K562 (cell line): ENCODE measurements around the gene LOXL3. TPM values are rescaled to one million over a fixed set of nuclear protein-coding genes. Genes with fewer than 3 reads are reported as not detected.

Experiments used
- ATAC-seq: fragments of 200-7000 bp; cut with Tn5 transposase; 3 replicates; pipeline ENCODE4 v1.9.1; 2020; ENCODE audit warnings: moderate library complexity
- BruUV-seq: library from RNA; stranded (reverse); fragments of 400-500 nt; replicated peaks from 2 replicates; lab custom pipeline; 2021; lab: Mats Ljungman, UMichigan
- CTCF ChIA-PET: fragments of 300-600 bp; formaldehyde crosslinking; extraction: SDS; loops from one replicate; lab custom pipeline; 2021; ENCODE audit warnings: low intra/inter-chr PET ratio; lab: Yijun Ruan, JAX
- POLR2A ChIA-PET: fragments of 300-600, 350-650 bp; sonication (Branson Sonifier 250); formaldehyde crosslinking; extraction: SDS; loops from one replicate; lab custom pipeline; 2021; ENCODE audit warnings: antibody characterized with exemption, inconsistent platforms; lab: Yijun Ruan, JAX
- DNase-seq, 4 experiments: peaks; one replicate each; pipeline versions ENCODE4 v3.0.0 to v3.0.0-alpha.2; 2011 to 2018; ENCODE audit warnings: low spot score in 3 of 4, mixed read lengths in 3 of 4; ENCODE audit errors: extremely low read depth in 1 of 4
- FAIRE-seq: peaks from 2 replicates; lab custom pipeline; 2011; peaks lifted over from hg19 to GRCh38; lab: Jason Lieb, UNC
- H2AFZ ChIP-seq: 2 replicates; pipeline ENCODE4 v1.6.0; 2011; ENCODE audit warnings: low read depth, low read length, control low read depth, inconsistent platforms
- H3K27ac ChIP-seq: fragments of 200-600 bp; 3 replicates; pipeline ENCODE4 v1.8.0; 2011; ENCODE audit warnings: low read depth, mild to moderate bottlenecking, control low read depth, inconsistent platforms, low read length, moderate library complexity, mixed read lengths; ENCODE audit errors: extremely low read depth
- H3K27me3 ChIP-seq, 2 experiments: fragments of 300-600 bp in 1 of 2; 2 replicates in 1 of 2; 3 replicates in 1 of 2; pipeline versions ENCODE4 v1.6.0 to v1.8.0; 2011; ENCODE audit warnings: inconsistent platforms in 2 of 2, low read length in 2 of 2, mild to moderate bottlenecking in 1 of 2, mixed read lengths in 1 of 2, moderate library complexity in 1 of 2; ENCODE audit not compliant: control insufficient read depth in 2 of 2, insufficient read depth in 2 of 2
- H3K36me3 ChIP-seq: fragments of 300-600 bp; 3 replicates; pipeline ENCODE4 v1.8.0; 2011; ENCODE audit warnings: mild to moderate bottlenecking, low read length, inconsistent platforms; ENCODE audit not compliant: control insufficient read depth, insufficient read depth
- H3K4me1 ChIP-seq, 2 experiments: fragments of 200-600 bp in 1 of 2; replicated peaks in 1 of 2; 2 replicates in 1 of 2; 3 replicates in 1 of 2; pipeline versions ENCODE4 v1.5.1 to v1.8.0; 2011; ENCODE audit warnings: inconsistent platforms in 2 of 2, low read length in 2 of 2, mild to moderate bottlenecking in 1 of 2, mixed read lengths in 1 of 2, moderate library complexity in 1 of 2; ENCODE audit not compliant: control insufficient read depth in 2 of 2, insufficient read depth in 2 of 2
- H3K4me2 ChIP-seq: 2 replicates; pipeline ENCODE4 v1.6.1; 2011; ENCODE audit warnings: low read length, control low read depth, inconsistent platforms, mixed read lengths; ENCODE audit not compliant: insufficient read depth
- H3K4me3 ChIP-seq: fragments of 200-600 bp; sonication (generic), shearing (Covaris generic); 2 replicates; pipeline ENCODE4 v1.5.1; 2016; ENCODE audit warnings: control low read depth, inconsistent platforms
- H3K79me2 ChIP-seq: fragments of 200-600 bp; 3 replicates; pipeline ENCODE4 v1.8.0; 2011; ENCODE audit warnings: low read length, inconsistent platforms; ENCODE audit not compliant: control insufficient read depth, insufficient read depth
- H3K9ac ChIP-seq, 2 experiments: 2 replicates each; pipeline versions ENCODE4 v1.6.0 to v1.6.1; 2011; ENCODE audit warnings: low read depth in 2 of 2, low read length in 2 of 2, control low read depth in 1 of 2, inconsistent platforms in 1 of 2, mild to moderate bottlenecking in 1 of 2, mixed read lengths in 1 of 2; ENCODE audit not compliant: insufficient read depth in 1 of 2
- H3K9me1 ChIP-seq: one replicate; pipeline ENCODE4 v1.6.0; 2011; ENCODE audit warnings: inconsistent platforms, mild to moderate bottlenecking, low read length, moderate library complexity; ENCODE audit not compliant: control insufficient read depth, insufficient read depth
- H3K9me3 ChIP-seq: replicated peaks from 2 replicates; pipeline ENCODE4 v1.5.1; 2011; ENCODE audit warnings: low read depth, low read length, inconsistent platforms; ENCODE audit not compliant: control insufficient read depth, insufficient read depth
- H4K20me1 ChIP-seq: replicated peaks from 2 replicates; pipeline ENCODE4 v1.6.1; 2011; ENCODE audit warnings: low read length, inconsistent platforms, mixed read lengths; ENCODE audit not compliant: control insufficient read depth, insufficient read depth
- ARID4B ChIP-seq: sonication (generic); formaldehyde crosslinking; IDR thresholded peaks from 2 replicates; pipeline ENCODE4 v1.8.0; 2022; ENCODE audit warnings: mild to moderate bottlenecking, missing genetic modification reagents
- CCNT2 ChIP-seq: IDR thresholded peaks from 2 replicates; pipeline ENCODE4 v1.6.1; 2011; ENCODE audit warnings: borderline replicate concordance, low read depth, mild to moderate bottlenecking, moderate library complexity, mixed read lengths, low read length; ENCODE audit not compliant: insufficient read length; ENCODE audit errors: extremely low read depth
- CREM ChIP-seq: IDR thresholded peaks from 2 replicates; pipeline ENCODE4 v1.6.1; 2014; ENCODE audit warnings: antibody characterized with exemption, low read depth
- DPF2 ChIP-seq: fragments of 450-650 bp; IDR thresholded peaks from 2 replicates; pipeline ENCODE4 v1.6.1; 2016
- E2F3 ChIP-seq: fragments of 250-450 bp; sonication (Bioruptor Pico); IDR thresholded peaks from 2 replicates; pipeline ENCODE4 v1.4.0; 2020; ENCODE audit warnings: mild to moderate bottlenecking
- HMBOX1 ChIP-seq: sonication (generic); IDR thresholded peaks from 2 replicates; pipeline ENCODE4 v1.6.1; 2016
- MCM3 ChIP-seq: fragments of 450-650 bp; IDR thresholded peaks from 2 replicates; pipeline ENCODE4 v1.6.1; 2016
- NFE2 ChIP-seq: IDR thresholded peaks from 2 replicates; pipeline ENCODE4 v1.6.1; 2014; ENCODE audit warnings: antibody characterized with exemption, low read depth
- POLR2G ChIP-seq: fragments of 200-400 bp; formaldehyde crosslinking; IDR thresholded peaks from 2 replicates; pipeline ENCODE4 v1.6.1; 2017; ENCODE audit warnings: low read depth, mild to moderate bottlenecking, antibody characterized with exemption, low read length, moderate library complexity
- SMAD1 ChIP-seq: fragments of 150-350 bp; IDR thresholded peaks from 2 replicates; pipeline ENCODE4 v1.6.1; 2014; ENCODE audit warnings: low read length, low read depth; ENCODE audit not compliant: partially characterized antibody
- SMARCA4 ChIP-seq: fragments of 450-650 bp; IDR thresholded peaks from 2 replicates; pipeline ENCODE4 v1.6.1; 2016
- SP1 ChIP-seq: sonication (generic); formaldehyde crosslinking; IDR thresholded peaks from 2 replicates; pipeline ENCODE4 v1.8.1; 2022; ENCODE audit warnings: mild to moderate bottlenecking, missing genetic modification reagents
- YY1 ChIP-seq, 3 experiments: IDR thresholded peaks; 2 replicates each; pipeline ENCODE4 v1.6.1; 2011; ENCODE audit warnings: low read length in 2 of 3, mild to moderate bottlenecking in 2 of 3, moderate library complexity in 2 of 3, borderline replicate concordance in 1 of 3, control low read depth in 1 of 3, low read depth in 1 of 3; ENCODE audit not compliant: insufficient read depth in 3 of 3, insufficient replicate concordance in 2 of 3, control insufficient read depth in 1 of 3, insufficient read length in 1 of 3; ENCODE audit errors: extremely low read depth in 1 of 3
- ZBTB9 ChIP-seq: fragments of 450-650 bp; formaldehyde crosslinking; IDR thresholded peaks from 2 replicates; pipeline ENCODE4 v1.4.0; 2020; ENCODE audit warnings: mild to moderate bottlenecking, moderate library complexity
- ZNF445 ChIP-seq: fragments of 250-450 bp; sonication (Bioruptor Pico); IDR thresholded peaks from 2 replicates; pipeline ENCODE4 v1.4.0; 2020; ENCODE audit warnings: low read depth, mild to moderate bottlenecking, moderate library complexity
- ZNF75A ChIP-seq: fragments of 450-650 bp; formaldehyde crosslinking; IDR thresholded peaks from 2 replicates; pipeline ENCODE4 v1.4.0; 2020; ENCODE audit warnings: mild to moderate bottlenecking
- ZSCAN32 ChIP-seq: fragments of 450-650 bp; formaldehyde crosslinking; IDR thresholded peaks from 2 replicates; pipeline ENCODE4 v1.4.0; 2020; ENCODE audit warnings: mild to moderate bottlenecking, moderate library complexity
- WGBS: fragments of 100-300 bp; shearing (Covaris generic); methylation state at CpG from one replicate; pipeline ENCODE4 v1.1.6; 2016; ENCODE audit warnings: low coverage, mixed read lengths; ENCODE audit not compliant: insufficient coverage; ENCODE audit errors: missing lambda C conversion rate; 5-methylcytosine and 5-hydroxymethylcytosine counted together
- in situ Hi-C: fragments of 300-500 bp; cut with MboI; formaldehyde crosslinking; loops from 4 replicates; pipeline ENCODE4 v1.15.0; 2018; ENCODE audit warnings: inconsistent platforms, mixed read lengths
- intact Hi-C: fragments of 100-400 bp; cut with micrococcal nuclease; formaldehyde crosslinking; loops from 2 replicates; pipeline ENCODE4 v1.14.2; 2022
- polyA plus RNA-seq, 8 experiments: library from polyadenylated mRNA; depleted of rRNA in 4 of 8; stranded (reverse) in 5 of 8; unstranded in 3 of 8; fragments of >200 nt; fragmentation: Nextera tagmentation in 2 of 8; fragmentation: Illumina TruSeq in 1 of 8; extraction: Ambion mirVana in 2 of 8; extraction: Trizol in 1 of 8; gene quantifications; 2 replicates each; pipeline versions ENCODE4 v1.2.1 to v1.2.3, GENCODE V29; 2011 to 2014; ENCODE audit warnings: inconsistent platforms in 1 of 8, missing spikeins in 1 of 8
- total RNA-seq, 7 experiments: library from RNA; depleted of rRNA in 6 of 7; stranded (reverse); fragments of >200 nt in 6 of 7; fragmentation: Illumina TruSeq in 2 of 7; extraction: Trizol in 2 of 7; gene quantifications; 2 replicates each; pipeline versions ENCODE4 v1.2.1 to v1.2.3, GENCODE V29; 2011 to 2021; ENCODE audit warnings: low replicate concordance in 1 of 7

The LOXL3 gene
- total and polyA plus RNA-seq, 9 of the 15 experiments (the other 6 are each of a cell fraction or from before 2014, with no cell fraction given), result 0.22 to 0.99 (median 0.31) TPM

- FAIRE-seq (no peak), DNase-seq (no peak)
- intact Hi-C loops, result loop anchor here (5.0 kb wide), 1 partner anchor 69 kb away; no protein-coding TSS in a partner anchor
- no peak for TF ChIP-seq ARID4B
- TF ChIP-seq CCNT2, result no peak
- no peak for TF ChIP-seq E2F3 (CRISPR knock-in tag)
- no peak for TF ChIP-seq ZBTB9 (CRISPR knock-in tag)
- no peak for TF ChIP-seq ZSCAN32
- TF ChIP-seq NFE2, result no peak
- TF ChIP-seq DPF2, result no peak
- TF ChIP-seq ZNF445, result no peak
- no peak for TF ChIP-seq CREM
- no peak for TF ChIP-seq SP1 (CRISPR knock-in tag)
- TF ChIP-seq ZNF75A (CRISPR knock-in tag), result no peak
- TF ChIP-seq POLR2G, result no peak
- TF ChIP-seq HMBOX1, result peak; percentile 72
- TF ChIP-seq SMARCA4, result 0 out of 2 replicates have a peak, but pooled peaks have one; percentile 12
- TF ChIP-seq YY1 (IDR thresholded peaks at IDR 0.05; ENCODE audit: borderline replicate concordance in 1 of 3, control insufficient read depth in 1 of 3, extremely low read depth in 1 of 3, insufficient read depth in 3 of 3, insufficient read length in 1 of 3, insufficient replicate concordance in 2 of 3, low read depth in 1 of 3, low read length in 2 of 3), result peak in 1 of 3 experiments; percentile 49
- no peak for TF ChIP-seq SMAD1
- no peak for TF ChIP-seq MCM3
These were observed 17.3 kb upstream of the LOXL3 start for GRCh38 chr2:74571058-74571457.

More at GRCh38 chr2:74571058-74571457, 17.3 kb upstream of the LOXL3 start:
- in situ Hi-C loops, result loop anchor here (5.0 kb wide), 1 partner anchor 84 kb away; no protein-coding TSS in a partner anchor
- Histone ChIP-seq H3K36me3 (no peaks in the 10 kb centered on the region), H3K4me2 (no peak overlapping the region), H3K79me2 (no peaks in the 10 kb centered on the region), H3K9ac (no peak overlapping the region), H4K20me1 (no peaks in the 10 kb centered on the region), H3K27ac (no peak overlapping the region), H2AFZ (peak overlapping the region; percentile 63), H3K4me1 (peaks cover 0 to 25% of the 10 kb centered on the region in 2 experiments; a peak in 4 of 5 replicates), H3K9me1 (no peaks in the 10 kb centered on the region), H3K9me3 (no peaks in the 10 kb centered on the region), H3K27me3 (no peaks in the 10 kb centered on the region), H3K4me3 (no peak overlapping the region)
- WGBS, result 0% methylated on average over 1 of the region's 1 CpG
- POLR2A ChIA-PET, result no interaction called here
- CTCF ChIA-PET, result no interaction called here
- no peak for ATAC-seq
- BruUV-seq, result no TSS peak
